ENCODE data around the gene UTS2R.

The UTS2R gene

DNA sequence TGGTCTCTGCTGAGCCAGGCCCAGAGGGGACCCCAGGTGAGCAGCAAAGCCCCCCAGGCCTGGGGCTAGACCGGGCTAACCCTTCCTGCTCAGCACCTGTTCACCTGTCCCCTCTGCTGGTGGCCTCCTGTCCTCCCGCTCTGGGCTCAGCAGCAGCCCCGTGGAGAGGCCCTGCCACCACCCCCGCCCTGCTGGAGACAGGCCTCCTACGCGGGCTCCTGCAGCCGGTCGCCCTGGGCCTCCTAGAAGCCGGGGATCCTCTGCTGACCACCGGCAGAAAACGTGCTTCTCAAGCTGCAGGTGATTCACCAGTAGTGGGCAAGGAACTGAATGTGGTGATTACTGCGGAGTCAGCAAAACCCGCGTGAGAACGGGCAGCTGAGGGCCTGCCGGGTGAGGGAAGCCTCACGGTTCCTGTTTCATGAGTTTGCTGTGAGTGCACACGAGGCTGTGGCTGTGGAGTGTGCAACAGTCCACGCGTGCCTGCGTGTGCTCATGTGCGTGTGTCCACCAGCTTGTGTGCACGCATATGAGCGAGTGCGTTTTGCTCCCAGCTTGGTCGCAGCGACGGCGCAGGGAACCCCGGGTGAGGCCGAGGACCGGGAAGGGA, 38.8 kb upstream of the UTS2R start:
- CTCF ChIA-PET: interaction anchor here (0.6 to 0.9 kb wide), 4 partner anchors 11 to 137 kb away, joined by 3 read pairs; no protein-coding TSS in a partner anchor
- no peak overlapping the region; the same call in 1 of the 2 replicates for H3K27ac ChIP-seq (ENCODE audit: extremely low read depth, low read depth, low read length)
- no peak overlapping the region for H3K4me3 ChIP-seq (ENCODE audit: low read depth, low read length)
- H3K4me1 ChIP-seq (ENCODE audit: control insufficient read depth, insufficient read depth, low read length): peaks cover 30% of the 10 kb centered on the region
- H3K36me3 ChIP-seq (ENCODE audit: control insufficient read depth in 2 of 2, insufficient read depth in 1 of 2, low read length in 2 of 2): no peaks in the 10 kb centered on the region
- H3K9me3 ChIP-seq (ENCODE audit: control insufficient read depth, insufficient read depth, low read depth, low read length): no peaks in the 10 kb centered on the region
- POLR2A ChIA-PET: interaction anchor here (2.0 kb wide), 1 partner anchor 40 kb away, joined by 9 read pairs; no protein-coding TSS in a partner anchor
- no peak for TF ChIP-seq ZBTB11 (tag by site-specific recombination; conservative IDR thresholded peaks at IDR 0.05; ENCODE audit: low read depth)
- TF ChIP-seq ZNF133 (tag by site-specific recombination; IDR thresholded peaks at IDR 0.05): no peak
- TF ChIP-seq, protein P1, sequence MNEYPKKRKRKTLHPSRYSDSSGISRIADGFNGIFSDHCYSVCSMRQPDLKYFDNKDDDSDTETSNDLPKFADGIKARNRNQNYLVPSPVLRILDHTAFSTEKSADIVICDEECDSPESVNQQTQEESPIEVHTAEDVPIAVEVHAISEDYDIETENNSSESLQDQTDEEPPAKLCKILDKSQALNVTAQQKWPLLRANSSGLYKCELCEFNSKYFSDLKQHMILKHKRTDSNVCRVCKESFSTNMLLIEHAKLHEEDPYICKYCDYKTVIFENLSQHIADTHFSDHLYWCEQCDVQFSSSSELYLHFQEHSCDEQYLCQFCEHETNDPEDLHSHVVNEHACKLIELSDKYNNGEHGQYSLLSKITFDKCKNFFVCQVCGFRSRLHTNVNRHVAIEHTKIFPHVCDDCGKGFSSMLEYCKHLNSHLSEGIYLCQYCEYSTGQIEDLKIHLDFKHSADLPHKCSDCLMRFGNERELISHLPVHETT (tag by site-specific recombination; IDR thresholded peaks at IDR 0.05): no peak
- peak; percentile 76; the same call in 1 of the 2 replicates for TF ChIP-seq SCRT1 (tag by site-specific recombination; IDR thresholded peaks at IDR 0.05; ENCODE audit: borderline replicate concordance)
- no peak for TF ChIP-seq ZNF701 (tag by site-specific recombination; IDR thresholded peaks at IDR 0.05)
- no peak for TF ChIP-seq TSHZ1 (tag by site-specific recombination; IDR thresholded peaks at IDR 0.05; ENCODE audit: borderline replicate concordance)
- 0 out of 2 replicates have a peak, but pooled peaks have one; percentile 2 for TF ChIP-seq ZNF596 (tag by site-specific recombination; IDR thresholded peaks at IDR 0.05)
- TF ChIP-seq, protein P2, sequence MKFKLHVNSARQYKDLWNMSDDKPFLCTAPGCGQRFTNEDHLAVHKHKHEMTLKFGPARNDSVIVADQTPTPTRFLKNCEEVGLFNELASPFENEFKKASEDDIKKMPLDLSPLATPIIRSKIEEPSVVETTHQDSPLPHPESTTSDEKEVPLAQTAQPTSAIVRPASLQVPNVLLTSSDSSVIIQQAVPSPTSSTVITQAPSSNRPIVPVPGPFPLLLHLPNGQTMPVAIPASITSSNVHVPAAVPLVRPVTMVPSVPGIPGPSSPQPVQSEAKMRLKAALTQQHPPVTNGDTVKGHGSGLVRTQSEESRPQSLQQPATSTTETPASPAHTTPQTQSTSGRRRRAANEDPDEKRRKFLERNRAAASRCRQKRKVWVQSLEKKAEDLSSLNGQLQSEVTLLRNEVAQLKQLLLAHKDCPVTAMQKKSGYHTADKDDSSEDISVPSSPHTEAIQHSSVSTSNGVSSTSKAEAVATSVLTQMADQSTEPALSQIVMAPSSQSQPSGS (tag by site-specific recombination; IDR thresholded peaks at IDR 0.05; ENCODE audit: low read depth): no peak
- no peak for TF ChIP-seq MYNN (tag by site-specific recombination; IDR thresholded peaks at IDR 0.05; ENCODE audit: borderline replicate concordance)
- TF ChIP-seq ZEB2 (tag by site-specific recombination; IDR thresholded peaks at IDR 0.05): peak; percentile 11; the same call in 1 of the 2 replicates
- no peak for TF ChIP-seq ZNF37A (tag by site-specific recombination; IDR thresholded peaks at IDR 0.05)
- TF ChIP-seq FEZF1 (tag by site-specific recombination; IDR thresholded peaks at IDR 0.05): no peak
- TF ChIP-seq, protein P3, sequence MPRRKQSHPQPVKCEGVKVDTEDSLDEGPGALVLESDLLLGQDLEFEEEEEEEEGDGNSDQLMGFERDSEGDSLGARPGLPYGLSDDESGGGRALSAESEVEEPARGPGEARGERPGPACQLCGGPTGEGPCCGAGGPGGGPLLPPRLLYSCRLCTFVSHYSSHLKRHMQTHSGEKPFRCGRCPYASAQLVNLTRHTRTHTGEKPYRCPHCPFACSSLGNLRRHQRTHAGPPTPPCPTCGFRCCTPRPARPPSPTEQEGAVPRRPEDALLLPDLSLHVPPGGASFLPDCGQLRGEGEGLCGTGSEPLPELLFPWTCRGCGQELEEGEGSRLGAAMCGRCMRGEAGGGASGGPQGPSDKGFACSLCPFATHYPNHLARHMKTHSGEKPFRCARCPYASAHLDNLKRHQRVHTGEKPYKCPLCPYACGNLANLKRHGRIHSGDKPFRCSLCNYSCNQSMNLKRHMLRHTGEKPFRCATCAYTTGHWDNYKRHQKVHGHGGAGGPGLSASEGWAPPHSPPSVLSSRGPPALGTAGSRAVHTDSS (tag by site-specific recombination; IDR thresholded peaks at IDR 0.05): no peak
- no peak for TF ChIP-seq ZBTB26 (tag by site-specific recombination; optimal IDR thresholded peaks at IDR 0.05)
- no peak for TF ChIP-seq ZNF174 (tag by site-specific recombination; IDR thresholded peaks at IDR 0.05)
- TF ChIP-seq GLIS2 (tag by site-specific recombination; IDR thresholded peaks at IDR 0.05): peak; percentile 74
- TF ChIP-seq ZNF19 (tag by site-specific recombination; IDR thresholded peaks at IDR 0.05; ENCODE audit: low read depth): no peak
- no peak for TF ChIP-seq ZBTB8A (tag by site-specific recombination; IDR thresholded peaks at IDR 0.05)
- TF ChIP-seq ZNF785 (tag by site-specific recombination; IDR thresholded peaks at IDR 0.05): no peak
- TF ChIP-seq ZBTB7A (tag by site-specific recombination; IDR thresholded peaks at IDR 0.05; ENCODE audit: low read depth): no peak
- peak; percentile 50 for TF ChIP-seq ZNF335 (tag by site-specific recombination; conservative IDR thresholded peaks at IDR 0.05)
- no peak for TF ChIP-seq ZNF610 (tag by site-specific recombination; IDR thresholded peaks at IDR 0.05; ENCODE audit: borderline replicate concordance)
- TF ChIP-seq GLIS1 (tag by site-specific recombination; IDR thresholded peaks at IDR 0.05): peak; percentile 91
